Keratinocyte (primary cell): ENCODE measurements around the gene IRX4. TPM values are rescaled to one million over a fixed set of nuclear protein-coding genes. Genes with fewer than 3 reads are reported as not detected.

ENCODE experiments used
- DNase-seq: peaks from one replicate; pipeline ENCODE4 v3.0.0-alpha.2; 2011; ENCODE audit warnings: low read depth, missing footprints, low spot score
- FAIRE-seq: peaks from 2 replicates; lab custom pipeline; 2011; peaks lifted over from hg19 to GRCh38; lab: Jason Lieb, UNC
- H2AFZ ChIP-seq: 2 replicates; pipeline ENCODE4 v1.6.0; 2012; ENCODE audit warnings: low read length, control low read depth, inconsistent platforms; ENCODE audit not compliant: control insufficient read depth
- H3K27ac ChIP-seq: 2 replicates; pipeline ENCODE4 v1.5.1; 2011; ENCODE audit warnings: low read length; ENCODE audit not compliant: control insufficient read depth, insufficient read depth
- H3K27me3 ChIP-seq: 3 replicates; pipeline ENCODE4 v1.6.0; 2011; ENCODE audit warnings: low read length; ENCODE audit not compliant: control insufficient read depth, insufficient read depth; ENCODE audit errors: extremely low read depth
- H3K36me3 ChIP-seq, 2 experiments: 2 replicates in 1 of 2; 3 replicates in 1 of 2; pipeline ENCODE4 v1.5.1; 2011; ENCODE audit warnings: low read length in 2 of 2, mild to moderate bottlenecking in 1 of 2; ENCODE audit not compliant: control insufficient read depth in 2 of 2, insufficient read depth in 2 of 2; ENCODE audit errors: extremely low read depth in 1 of 2
- H3K4me1 ChIP-seq: 3 replicates; pipeline ENCODE4 v1.5.1; 2011; ENCODE audit warnings: low read length; ENCODE audit not compliant: control insufficient read depth, insufficient read depth; ENCODE audit errors: extremely low read depth
- H3K4me2 ChIP-seq: 3 replicates; pipeline ENCODE4 v1.6.0; 2011; ENCODE audit warnings: low read depth, low read length; ENCODE audit not compliant: control insufficient read depth, insufficient read depth; ENCODE audit errors: extremely low read depth
- H3K4me3 ChIP-seq, 3 experiments: fragments of 200-600 bp in 1 of 3; sonication (generic) in 1 of 3; 2 replicates in 2 of 3; 3 replicates in 1 of 3; pipeline ENCODE4 v1.5.1; 2011 to 2016; ENCODE audit warnings: low read length in 3 of 3, mild to moderate bottlenecking in 3 of 3, control low read depth in 2 of 3, inconsistent platforms in 1 of 3, low read depth in 1 of 3, mixed read lengths in 1 of 3, mixed run types in 1 of 3, moderate library complexity in 1 of 3; ENCODE audit not compliant: control insufficient read depth in 2 of 3, insufficient read depth in 2 of 3; ENCODE audit errors: extremely low read depth in 1 of 3
- H3K79me2 ChIP-seq: 2 replicates; pipeline ENCODE4 v1.6.0; 2012; ENCODE audit warnings: low read length; ENCODE audit not compliant: control insufficient read depth, insufficient read depth
- H3K9ac ChIP-seq: 3 replicates; pipeline ENCODE4 v1.6.0; 2011; ENCODE audit warnings: low read length; ENCODE audit not compliant: control insufficient read depth, insufficient read depth; ENCODE audit errors: extremely low read depth
- H3K9me1 ChIP-seq: 3 replicates; pipeline ENCODE4 v1.6.0; 2011; ENCODE audit warnings: low read length; ENCODE audit not compliant: control insufficient read depth, insufficient read depth; ENCODE audit errors: extremely low read depth
- H3K9me3 ChIP-seq: 2 replicates; pipeline ENCODE4 v1.5.1; 2012; ENCODE audit warnings: low read depth, low read length; ENCODE audit not compliant: control insufficient read depth
- H4K20me1 ChIP-seq: 3 replicates; pipeline ENCODE4 v1.6.0; 2011; ENCODE audit warnings: low read length; ENCODE audit not compliant: control insufficient read depth, insufficient read depth; ENCODE audit errors: extremely low read depth
- CTCF ChIP-seq, 3 experiments: IDR thresholded peaks in 1 of 3; conservative IDR thresholded peaks in 1 of 3; optimal IDR thresholded peaks in 1 of 3; 2 replicates in 2 of 3; 3 replicates in 1 of 3; pipeline versions ENCODE3 to v1.5.1; 2011; ENCODE audit warnings: low read length in 3 of 3, mild to moderate bottlenecking in 3 of 3, moderate library complexity in 2 of 3, control low read depth in 1 of 3, inconsistent platforms in 1 of 3; ENCODE audit not compliant: insufficient read depth in 2 of 3; ENCODE audit errors: extremely low read depth in 1 of 3
- EZH2 ChIP-seq: IDR thresholded peaks from one replicate; pipeline ENCODE4 v1.6.1; 2012; ENCODE audit warnings: inconsistent platforms, mild to moderate bottlenecking, low read length, moderate library complexity
- dilution Hi-C: fragments of 300-500 bp; cut with MboI; formaldehyde crosslinking; loops from one replicate; pipeline ENCODE4 v1.7.0; 2020; ENCODE audit warnings: low sequenced_read_pairs; ENCODE audit not compliant: extremely low pct_ligation_motif_present
- polyA plus RNA-seq, 5 experiments: library from polyadenylated mRNA; depleted of rRNA in 3 of 5; stranded (reverse) in 3 of 5; stranded (forward) in 1 of 5; unstranded in 1 of 5; fragments of >200 nt; gene quantifications; 1 replicate in 1 of 5; 2 replicates in 3 of 5; 3 replicates in 1 of 5; pipeline versions ENCODE4 v1.2.1 to v1.2.3, GENCODE V29; 2011 to 2012; ENCODE audit warnings: missing spikeins in 2 of 5, low read depth in 1 of 5, low replicate concordance in 1 of 5

IRX4 gene
- polyA plus RNA-seq, 1 donor (not counting 4 experiments of a cell fraction or from before 2014, with no cell fraction given) = 18.2 TPM

GRCh38 chr5:1853531-1853930 is 29.2 kb downstream of the IRX4 start:
- H3K9ac ChIP-seq = no peak overlapping the region
- no peak overlapping the region for H2AFZ ChIP-seq
- no peaks in the 10 kb centered on the region for H4K20me1 ChIP-seq
- no peaks in the 10 kb centered on the region for H3K36me3 ChIP-seq
- H3K4me2 ChIP-seq = no peak overlapping the region
- no peak overlapping the region for H3K27ac ChIP-seq
- no peaks in the 10 kb centered on the region for H3K9me3 ChIP-seq
- H3K4me3 ChIP-seq = no peak overlapping the region
- H3K79me2 ChIP-seq = no peaks in the 10 kb centered on the region
- FAIRE-seq = no peak
- no peak for DNase-seq
- dilution Hi-C loops = no loop called here
- H3K27me3 ChIP-seq = peaks cover 17% of the 10 kb centered on the region
- no peak for TF ChIP-seq EZH2
- TF ChIP-seq CTCF (optimal IDR thresholded peaks at IDR 0.05 in 1 of 3, IDR thresholded peaks at IDR 0.05 in 1 of 3, conservative IDR thresholded peaks at IDR 0.05 in 1 of 3; ENCODE audit: extremely low read depth in 1 of 3, insufficient read depth in 2 of 3, low read length in 3 of 3) = no peak
- no peaks in the 10 kb centered on the region for H3K4me1 ChIP-seq
- H3K9me1 ChIP-seq = no peaks in the 10 kb centered on the region

GRCh38 chr5:1852324-1852947 is 30.3 kb downstream of the IRX4 start:
- H3K27me3 ChIP-seq = peaks cover 17% of the 10 kb centered on the region
- FAIRE-seq = no peak

More at GRCh38 chr5:1852324-1852947, 30.3 kb downstream of the IRX4 start:
- Histone ChIP-seq H3K79me2 (no peaks in the 10 kb centered on the region), H3K9ac (no peak overlapping the region), H3K36me3 (no peaks in the 10 kb centered on the region), H4K20me1 (no peaks in the 10 kb centered on the region), H3K4me1 (no peaks in the 10 kb centered on the region), H3K4me3 (no peak overlapping the region), H3K4me2 (no peak overlapping the region), H3K9me1 (no peaks in the 10 kb centered on the region), H2AFZ (no peak overlapping the region), H3K9me3 (no peaks in the 10 kb centered on the region), H3K27ac (no peak overlapping the region)
- dilution Hi-C loops = no loop called here
- no peak for DNase-seq
- TF ChIP-seq EZH2 (no peak), CTCF (optimal IDR thresholded peaks at IDR 0.05 in 1 of 3, IDR thresholded peaks at IDR 0.05 in 1 of 3, conservative IDR thresholded peaks at IDR 0.05 in 1 of 3; ENCODE audit: extremely low read depth in 1 of 3, insufficient read depth in 2 of 3, low read length in 3 of 3) (no peak)
